HepG2 (cell line): ENCODE data around the gene TFEB. TPM values are rescaled to one million over a fixed set of nuclear protein-coding genes. Genes with fewer than 3 reads are reported as not detected.
A peak's percentile ranks its signal among the peaks of the same experiment; 100 is the strongest.

Experiments used
- CEBPB ChIP-seq: IDR thresholded peaks from 2 replicates; pipeline ENCODE4 v1.6.1; 2011; ENCODE audit warnings: low read depth, low read length, improper control_type of control experiment, borderline replicate concordance
- GABPA ChIP-seq, 2 experiments: IDR thresholded peaks; 2 replicates each; pipeline ENCODE4 v1.6.1; 2011 to 2016; ENCODE audit warnings: low read depth in 2 of 2, low read length in 1 of 2, missing biosample characterization in 1 of 2, missing genetic modification characterization in 1 of 2
- THRA ChIP-seq: sonication (generic); formaldehyde crosslinking; IDR thresholded peaks from 2 replicates; pipeline ENCODE4 v1.4.0; 2020; ENCODE audit warnings: missing genetic modification reagents, borderline replicate concordance
- TP53 ChIP-seq: sonication (generic); formaldehyde crosslinking; conservative IDR thresholded peaks from 2 replicates; pipeline ENCODE4 v1.4.0; 2020; ENCODE audit warnings: missing genetic modification reagents
- ZBTB38 ChIP-seq: sonication (generic); formaldehyde crosslinking; IDR thresholded peaks from 2 replicates; pipeline ENCODE4 v1.5.1; 2020; ENCODE audit warnings: mild to moderate bottlenecking, missing genetic modification reagents
- ZFP62 ChIP-seq: sonication (generic); formaldehyde crosslinking; IDR thresholded peaks from 2 replicates; pipeline ENCODE4 v1.4.0; 2020; ENCODE audit warnings: missing genetic modification reagents
- ZNF512B ChIP-seq: sonication (generic); formaldehyde crosslinking; IDR thresholded peaks from 2 replicates; pipeline ENCODE4 v1.5.1; 2020; ENCODE audit warnings: missing genetic modification reagents, mild to moderate bottlenecking, borderline replicate concordance
- ZNF609 ChIP-seq: sonication (generic); formaldehyde crosslinking; IDR thresholded peaks from 2 replicates; pipeline ENCODE4 v1.4.0; 2020; ENCODE audit warnings: mild to moderate bottlenecking, missing genetic modification reagents, borderline replicate concordance
- ZNF772 ChIP-seq: sonication (generic); formaldehyde crosslinking; IDR thresholded peaks from 2 replicates; pipeline ENCODE4 v1.5.0; 2020; ENCODE audit warnings: mild to moderate bottlenecking, missing genetic modification reagents
- ZNF788 ChIP-seq: sonication (generic); formaldehyde crosslinking; IDR thresholded peaks from 2 replicates; pipeline ENCODE4 v1.5.0; 2020; ENCODE audit warnings: mild to moderate bottlenecking, missing genetic modification reagents, borderline replicate concordance
- polyA plus RNA-seq, 8 experiments: library from polyadenylated mRNA; depleted of rRNA in 3 of 8; stranded (reverse) in 7 of 8; unstranded in 1 of 8; fragments of >200 nt; fragmentation: Illumina TruSeq in 4 of 8; extraction: Trizol in 4 of 8; gene quantifications; 2 replicates each; pipeline versions ENCODE4 v1.2.1 to v1.2.3, GENCODE V29; 2011 to 2016; ENCODE audit warnings: low read depth in 4 of 8, missing spikeins in 1 of 8, mixed read lengths in 1 of 8; ENCODE audit not compliant: insufficient read depth in 1 of 8
- total RNA-seq, 5 experiments: library from RNA; depleted of rRNA; stranded (reverse); fragments of >200 nt; fragmentation: Illumina TruSeq; extraction: Trizol; gene quantifications; 2 replicates each; pipeline ENCODE4 v1.2.3, GENCODE V29; 2016; ENCODE audit warnings: low read depth in 1 of 5
- TF ChIP-seq, protein P1 (sequence below): sonication (generic); formaldehyde crosslinking; IDR thresholded peaks from 2 replicates; pipeline ENCODE4 v1.5.1; 2020; ENCODE audit warnings: mild to moderate bottlenecking, missing genetic modification reagents, moderate library complexity
- TF ChIP-seq, protein P2 (sequence below): sonication (generic); formaldehyde crosslinking; IDR thresholded peaks from 2 replicates; pipeline ENCODE4 v1.5.0; 2020; ENCODE audit warnings: missing genetic modification reagents

TFEB gene
- total and polyA plus RNA-seq, 2 of the 13 experiments (the other 11 are each of a cell fraction or from before 2014, with no cell fraction given) = 13.3 to 18.7 TPM

- TF ChIP-seq, protein P1, sequence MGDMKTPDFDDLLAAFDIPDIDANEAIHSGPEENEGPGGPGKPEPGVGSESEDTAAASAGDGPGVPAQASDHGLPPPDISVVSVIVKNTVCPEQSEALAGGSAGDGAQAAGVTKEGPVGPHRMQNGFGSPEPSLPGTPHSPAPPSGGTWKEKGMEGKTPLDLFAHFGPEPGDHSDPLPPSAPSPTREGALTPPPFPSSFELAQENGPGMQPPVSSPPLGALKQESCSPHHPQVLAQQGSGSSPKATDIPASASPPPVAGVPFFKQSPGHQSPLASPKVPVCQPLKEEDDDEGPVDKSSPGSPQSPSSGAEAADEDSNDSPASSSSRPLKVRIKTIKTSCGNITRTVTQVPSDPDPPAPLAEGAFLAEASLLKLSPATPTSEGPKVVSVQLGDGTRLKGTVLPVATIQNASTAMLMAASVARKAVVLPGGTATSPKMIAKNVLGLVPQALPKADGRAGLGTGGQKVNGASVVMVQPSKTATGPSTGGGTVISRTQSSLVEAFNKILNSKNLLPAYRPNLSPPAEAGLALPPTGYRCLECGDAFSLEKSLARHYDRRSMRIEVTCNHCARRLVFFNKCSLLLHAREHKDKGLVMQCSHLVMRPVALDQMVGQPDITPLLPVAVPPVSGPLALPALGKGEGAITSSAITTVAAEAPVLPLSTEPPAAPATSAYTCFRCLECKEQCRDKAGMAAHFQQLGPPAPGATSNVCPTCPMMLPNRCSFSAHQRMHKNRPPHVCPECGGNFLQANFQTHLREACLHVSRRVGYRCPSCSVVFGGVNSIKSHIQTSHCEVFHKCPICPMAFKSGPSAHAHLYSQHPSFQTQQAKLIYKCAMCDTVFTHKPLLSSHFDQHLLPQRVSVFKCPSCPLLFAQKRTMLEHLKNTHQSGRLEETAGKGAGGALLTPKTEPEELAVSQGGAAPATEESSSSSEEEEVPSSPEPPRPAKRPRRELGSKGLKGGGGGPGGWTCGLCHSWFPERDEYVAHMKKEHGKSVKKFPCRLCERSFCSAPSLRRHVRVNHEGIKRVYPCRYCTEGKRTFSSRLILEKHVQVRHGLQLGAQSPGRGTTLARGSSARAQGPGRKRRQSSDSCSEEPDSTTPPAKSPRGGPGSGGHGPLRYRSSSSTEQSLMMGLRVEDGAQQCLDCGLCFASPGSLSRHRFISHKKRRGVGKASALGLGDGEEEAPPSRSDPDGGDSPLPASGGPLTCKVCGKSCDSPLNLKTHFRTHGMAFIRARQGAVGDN (CRISPR knock-in tag) = peak; percentile 60
- TF ChIP-seq, protein P2, sequence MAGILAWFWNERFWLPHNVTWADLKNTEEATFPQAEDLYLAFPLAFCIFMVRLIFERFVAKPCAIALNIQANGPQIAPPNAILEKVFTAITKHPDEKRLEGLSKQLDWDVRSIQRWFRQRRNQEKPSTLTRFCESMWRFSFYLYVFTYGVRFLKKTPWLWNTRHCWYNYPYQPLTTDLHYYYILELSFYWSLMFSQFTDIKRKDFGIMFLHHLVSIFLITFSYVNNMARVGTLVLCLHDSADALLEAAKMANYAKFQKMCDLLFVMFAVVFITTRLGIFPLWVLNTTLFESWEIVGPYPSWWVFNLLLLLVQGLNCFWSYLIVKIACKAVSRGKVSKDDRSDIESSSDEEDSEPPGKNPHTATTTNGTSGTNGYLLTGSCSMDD (CRISPR knock-in tag) = no peak
- TF ChIP-seq CEBPB (peak; percentile 63; the same call in 1 of the 2 replicates), ZNF609 (0 out of 2 replicates have a peak, but pooled peaks have one; percentile 9), TP53 (CRISPR knock-in tag) (no peak), ZNF512B (CRISPR knock-in tag) (no peak), ZNF772 (CRISPR knock-in tag) (0 out of 2 replicates have a peak, but pooled peaks have one; percentile 65), ZFP62 (CRISPR knock-in tag) (no peak), ZBTB38 (peak; percentile 58; the same call in 1 of the 2 replicates), THRA (peak; percentile 15; the same call in 1 of the 2 replicates), ZNF788 (CRISPR knock-in tag) (peak; percentile 36; the same call in 1 of the 2 replicates), GABPA (IDR thresholded peaks at IDR 0.05; ENCODE audit: low read depth, low read length) (no peak), GABPA (CRISPR knock-in tag; IDR thresholded peaks at IDR 0.05; ENCODE audit: low read depth) (no peak)
These were observed 31.9 kb upstream of the TFEB start (continued) for GRCh38 chr6:41767112-41767833.
